H1 (cell line): Measurements from ENCODE around the gene TRABD2B. TPM values are rescaled to one million over a fixed set of nuclear protein-coding genes. Genes with fewer than 3 reads are reported as not detected.

Experiments
- CEBPB ChIP-seq: IDR thresholded peaks from 2 replicates; pipeline ENCODE4 v1.6.1; 2012; ENCODE audit warnings: low read depth, low read length
- CHD7 ChIP-seq: fragments of 300-600 bp; sonication (generic); IDR thresholded peaks from 2 replicates; pipeline ENCODE4 v1.7.1; 2012; ENCODE audit warnings: low read length, moderate library complexity, mild to moderate bottlenecking, inconsistent platforms; ENCODE audit not compliant: insufficient replicate concordance
- RXRA ChIP-seq: IDR thresholded peaks from 2 replicates; pipeline ENCODE4 v1.6.1; 2011; ENCODE audit warnings: low read depth, mild to moderate bottlenecking, low read length, moderate library complexity; ENCODE audit not compliant: insufficient read depth
- SAP30 ChIP-seq: fragments of 300-600 bp; sonication (generic); IDR thresholded peaks from 2 replicates; pipeline ENCODE4 v1.7.1; 2012; ENCODE audit warnings: low read length, moderate library complexity, mild to moderate bottlenecking, inconsistent platforms; ENCODE audit not compliant: insufficient read depth, insufficient replicate concordance
- SIRT6 ChIP-seq: IDR thresholded peaks from one replicate; pipeline ENCODE4 v1.7.1; 2012; ENCODE audit warnings: low read length, inconsistent platforms
- TCF12 ChIP-seq: IDR thresholded peaks from 2 replicates; pipeline ENCODE4 v1.6.1; 2011; ENCODE audit warnings: low read depth, mild to moderate bottlenecking, low read length
- polyA plus RNA-seq, 7 experiments: library from polyadenylated mRNA; depleted of rRNA in 3 of 7; stranded (reverse) in 5 of 7; unstranded in 2 of 7; fragments of >200 nt in 5 of 7; fragments of 200-250 nt in 2 of 7; gene quantifications; 1 replicate in 5 of 7; 2 replicates in 1 of 7; 4 replicates in 1 of 7; pipeline versions ENCODE4 v1.2.1 to v1.2.3, GENCODE V29; 2011 to 2013; ENCODE audit warnings: missing spikeins in 2 of 7, mixed read lengths in 2 of 7
- total RNA-seq: library from RNA; stranded (reverse); fragmentation: NEBNext Ultra II Directional; extraction: Animal tissue kit (Norgen Biotek cat#: 25700); gene quantifications from 2 replicates; pipeline ENCODE4 v1.2.1, GENCODE V29; 2021

Gene TRABD2B
- total and polyA plus RNA-seq, 2 of the 8 experiments (the other 6 are each of a cell fraction or from before 2014, with no cell fraction given) = 0.95 to 3.4 TPM

- TF ChIP-seq CHD7 (no peak), CEBPB (no peak), SAP30 (no peak), RXRA (no peak), TCF12 (no peak), SIRT6 (no peak)
These were observed 222.0 kb downstream of the TRABD2B start (continued) for GRCh38 chr1:47774986-47775834.
